Prostate gland (tissue), 2 donors: ENCODE measurements around the gene STKLD1. TPM values are rescaled to one million over a fixed set of nuclear protein-coding genes. Genes with fewer than 3 reads are reported as not detected.
"Not testable (repeated sequence)": the region's sequence is repeated elsewhere in the genome, so short reads cannot be mapped to it uniquely, and the experiment has no call there.

ENCODE experiments used
- DNase-seq: peaks from one replicate; pipeline ENCODE4 v3.0.0-alpha.2; 2019; ENCODE audit warnings: low spot score
- H3K27ac ChIP-seq, 2 donors: fragments of 200-600 bp; sonication (generic); 2 replicates each; pipeline ENCODE4 v1.5.1; 2017 to 2019
- H3K27me3 ChIP-seq: fragments of 200-600 bp; sonication (generic); replicated peaks from 2 replicates; pipeline ENCODE4 v1.5.1; 2019; ENCODE audit not compliant: insufficient read depth
- H3K36me3 ChIP-seq, 2 donors: fragments of 200-600 bp; sonication (generic); 1 replicate in 1 of 2; 2 replicates in 1 of 2; pipeline versions ENCODE4 v1.5.1 to v1.8.1; 2017 to 2019
- H3K4me1 ChIP-seq: fragments of 200-600 bp; sonication (generic); replicated peaks from 2 replicates; pipeline ENCODE4 v1.5.1; 2019
- H3K4me3 ChIP-seq, 2 donors: fragments of 200-600 bp; sonication (generic); 2 replicates each; pipeline ENCODE4 v1.5.1; 2017 to 2019
- H3K9me3 ChIP-seq: fragments of 200-600 bp; sonication (generic); 2 replicates; pipeline ENCODE4 v1.5.1; 2017
- CTCF ChIP-seq, 4 experiments: fragments of 200-600 bp in 2 of 4; fragments of 450-650 bp in 2 of 4; sonication (generic) in 2 of 4; IDR thresholded peaks; 1 replicate in 3 of 4; 2 replicates in 1 of 4; pipeline ENCODE4 v1.5.1; 2016 to 2019; ENCODE audit warnings: antibody characterized with exemption in 4 of 4, mild to moderate bottlenecking in 2 of 4, moderate library complexity in 2 of 4
- POLR2A ChIP-seq: fragments of 450-650 bp; IDR thresholded peaks from one replicate; pipeline ENCODE4 v1.6.1; 2016; ENCODE audit warnings: antibody characterized with exemption, mild to moderate bottlenecking
- POLR2AphosphoS5 ChIP-seq: sonication (generic); formaldehyde crosslinking; IDR thresholded peaks from one replicate; pipeline ENCODE4 v1.6.1; 2017; ENCODE audit warnings: antibody characterized with exemption
- WGBS: methylation state at CpG from one replicate; pipeline ENCODE4 v1.1.5; 2018; 5-methylcytosine and 5-hydroxymethylcytosine counted together
- intact Hi-C: fragments of 100-400 bp; cut with DNase I; formaldehyde crosslinking; loops from one replicate; pipeline ENCODE4 v1.14.2; 2022
- total RNA-seq, 2 donors: library from RNA; depleted of rRNA; stranded (reverse); fragments of >200 nt; gene quantifications; one replicate each; pipeline ENCODE4 v1.1.0, GENCODE V29; 2016

The STKLD1 gene
- total RNA-seq: 1 to 10 TPM in 1 of 2 donors, under 1 TPM in 1; 0.87 to 1.0 TPM

DNA sequence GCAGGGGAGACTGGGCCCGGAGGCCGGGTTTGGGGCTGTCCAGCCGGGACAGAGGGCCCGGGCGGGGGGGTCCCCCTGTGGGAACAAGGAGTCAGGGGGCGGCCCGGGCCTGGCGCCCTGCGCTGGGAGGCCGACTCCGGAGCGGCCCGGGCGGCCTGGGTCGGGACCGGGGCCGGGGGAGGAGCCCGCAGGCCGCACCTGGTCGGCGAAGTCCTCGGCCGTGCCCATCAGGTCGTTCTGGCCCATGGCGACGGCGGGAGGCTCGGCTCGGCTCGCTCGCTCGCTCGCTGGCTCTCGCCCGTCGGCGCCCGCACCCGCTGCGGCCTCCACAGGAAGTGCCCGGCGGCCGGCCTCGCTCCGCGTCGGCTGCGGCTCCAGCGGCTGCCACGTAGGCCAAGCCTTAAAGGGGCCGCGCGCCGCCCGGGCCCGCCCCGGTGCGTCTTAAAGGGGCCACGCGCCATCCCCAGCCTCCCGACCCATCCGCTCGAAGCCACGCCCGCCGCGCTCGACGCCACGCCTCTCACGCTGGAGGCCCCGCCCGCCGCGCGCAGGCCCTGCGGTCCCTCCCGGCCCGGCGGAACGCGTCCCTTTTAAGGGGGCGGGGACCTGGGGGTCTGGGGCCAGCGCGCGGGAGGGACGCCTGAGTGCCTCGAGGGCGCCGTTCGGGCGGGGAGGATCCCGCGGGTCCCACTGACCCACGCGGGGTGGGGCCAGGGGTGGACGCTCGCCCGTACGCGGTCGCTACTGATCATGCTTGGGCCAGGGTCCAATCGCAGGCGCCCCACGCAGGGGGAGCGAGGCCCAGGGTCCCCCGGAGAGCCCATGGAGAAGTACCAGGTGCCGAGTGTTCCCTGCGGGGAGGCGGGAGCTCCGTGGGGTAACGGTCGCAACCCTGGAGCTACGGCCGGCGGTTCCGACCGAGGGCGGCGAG, at the start of gene STKLD1, which contains the start of gene SURF4:
STKLD1 (plus strand) TSS at position 643 of the 931 bp plus-strand sequence; CDS start at position 751, 108 bp downstream.
SURF4 (minus strand) TSS at position 337 of the 931 bp plus-strand sequence; CDS start at position 246, 91 bp downstream.
- peak; percentile 90 for TF ChIP-seq POLR2A
- peak; percentile 54 for TF ChIP-seq POLR2AphosphoS5
- peak in 2 of 4 experiments; percentile 42 to 56 for TF ChIP-seq CTCF (IDR thresholded peaks at IDR 0.05)
- intact Hi-C loops: loop anchor here (10.0 kb wide), 1 partner anchor 431 kb away; the partner anchor contains the start of gene TSC1
- under 1% methylated on average over 70 of the region's 120 CpGs for WGBS
- DNase-seq: peak; percentile 95
- Histone ChIP-seq H3K27ac (peak within 1 kb of the TSS; percentile 86 to 90), H3K4me1 (peaks cover 12% of the 10 kb centered on the region), H3K4me3 (peak within 1 kb of the TSS; percentile 99), H3K36me3 (no peaks in the 10 kb centered on the region), H3K27me3 (no peaks in the 10 kb centered on the region), H3K9me3 (no peaks in the 10 kb centered on the region)

GRCh38 chr9:133327021-133327420, 49.1 kb upstream of the STKLD1 start:
- not testable (repeated sequence) for H3K4me1 ChIP-seq, H3K4me3 ChIP-seq, DNase-seq, H3K27ac ChIP-seq, H3K27me3 ChIP-seq, H3K9me3 ChIP-seq
- WGBS: 90% methylated on average over 6 of the region's 6 CpGs
- H3K36me3 ChIP-seq: peaks cover 3 to 10% of the 10 kb centered on the region in 2 donors
- intact Hi-C loops: loop anchor here (5.0 kb wide), 1 partner anchor 145 kb away; no protein-coding TSS in a partner anchor

DNA sequence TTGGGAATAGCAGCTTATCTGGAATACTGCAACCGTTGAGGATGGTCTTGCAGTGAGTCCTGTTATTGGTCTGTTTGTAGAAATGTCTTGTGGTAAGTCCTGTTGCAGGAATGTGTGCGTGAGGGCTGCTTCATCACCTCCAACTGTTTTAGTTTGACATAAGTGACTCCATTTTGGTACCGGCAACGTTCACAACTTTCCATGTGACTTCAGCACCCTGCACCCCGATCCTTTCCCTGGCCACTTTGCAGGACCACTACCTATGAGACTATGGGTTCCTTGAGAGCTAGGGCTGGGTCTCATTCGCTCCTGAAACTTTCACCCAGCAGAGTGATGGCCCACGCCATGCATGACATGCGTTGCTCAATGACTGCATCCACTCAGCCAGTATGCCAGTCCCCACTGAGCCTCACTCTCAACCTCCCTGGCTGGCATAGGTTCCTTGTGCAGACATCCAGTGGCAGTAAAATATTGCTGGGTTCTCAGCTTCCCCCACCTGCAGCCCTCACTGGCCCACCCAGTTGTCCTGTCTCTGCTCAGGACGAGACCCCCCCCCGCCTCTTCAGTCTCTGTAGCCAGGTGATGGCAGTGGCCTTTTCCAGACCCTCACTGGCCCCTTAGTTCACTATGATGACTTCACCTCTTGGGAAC, 48.2 kb upstream of the STKLD1 start:
- H3K9me3 ChIP-seq: no peaks in the 10 kb centered on the region
- no peaks in the 10 kb centered on the region for H3K27me3 ChIP-seq
- TF ChIP-seq POLR2A (no peak), CTCF (IDR thresholded peaks at IDR 0.05) (no peak), POLR2AphosphoS5 (no peak)
- 97% methylated on average over 10 of the region's 10 CpGs for WGBS
- H3K27ac ChIP-seq: no peak overlapping the region
- H3K36me3 ChIP-seq: peaks cover 7 to 19% of the 10 kb centered on the region in 2 donors
- no peak for DNase-seq
- intact Hi-C loops: loop anchor here (5.0 kb wide), 1 partner anchor 146 kb away; no protein-coding TSS in a partner anchor
- no peak overlapping the region for H3K4me3 ChIP-seq
- H3K4me1 ChIP-seq: no peaks in the 10 kb centered on the region

GRCh38 chr9:133329306-133330156, 46.6 kb upstream of the STKLD1 start:
- WGBS: 52% methylated on average over 21 of the region's 21 CpGs
- intact Hi-C loops: loop anchor here (5.0 kb wide), 1 partner anchor 147 kb away; no protein-coding TSS in a partner anchor

More at GRCh38 chr9:133329306-133330156, 46.6 kb upstream of the STKLD1 start:
- TF ChIP-seq CTCF (IDR thresholded peaks at IDR 0.05): peak; percentile 16 to 81 (median 48)
- H3K4me1 ChIP-seq, H3K9me3 ChIP-seq, H3K27me3 ChIP-seq, DNase-seq, H3K4me3 ChIP-seq, H3K27ac ChIP-seq: not testable (repeated sequence)
- peaks cover 19 to 20% of the 10 kb centered on the region in 2 donors for H3K36me3 ChIP-seq
